Colonic mucosa (tissue), 4 donors: ENCODE data around the gene ATG4C. TPM values are rescaled to one million over a fixed set of nuclear protein-coding genes. Genes with fewer than 3 reads are reported as not detected.

Source experiments
- DNase-seq: peaks from one replicate; pipeline ENCODE4 v3.0.0-alpha.2; 2020
- H3K27ac ChIP-seq: fragments of 200-600 bp; one replicate; pipeline ENCODE4 v1.8.0; 2021
- H3K27me3 ChIP-seq: fragments of 200-600 bp; one replicate; pipeline ENCODE4 v1.8.0; 2021
- H3K36me3 ChIP-seq: fragments of 200-600 bp; one replicate; pipeline ENCODE4 v1.8.0; 2021
- H3K4me1 ChIP-seq: fragments of 200-600 bp; one replicate; pipeline ENCODE4 v1.8.0; 2021; ENCODE audit warnings: mild to moderate bottlenecking
- H3K4me3 ChIP-seq: fragments of 200-600 bp; one replicate; pipeline ENCODE4 v1.8.0; 2021
- H3K9ac ChIP-seq, 2 donors: one replicate each; pipeline ENCODE4 v1.7.0; 2013; ENCODE audit warnings: control low read depth in 2 of 2, low read depth in 2 of 2, low read length in 2 of 2
- H3K9me3 ChIP-seq: fragments of 200-600 bp; one replicate; pipeline ENCODE4 v1.8.0; 2021
- CTCF ChIP-seq: fragments of 200-600 bp; IDR thresholded peaks from one replicate; pipeline ENCODE4 v1.8.0; 2022; ENCODE audit warnings: antibody characterized with exemption, mild to moderate bottlenecking
- intact Hi-C: fragments of 100-400 bp; cut with DNase I; formaldehyde crosslinking; loops from one replicate; pipeline ENCODE4 v1.14.1; 2022
- total RNA-seq, 2 donors: library from RNA; stranded (reverse); fragmentation: NEBNext Ultra II Directional in 1 of 2; extraction: Animal tissue kit (Norgen Biotek cat#: 25700) in 1 of 2; gene quantifications; one replicate each; pipeline ENCODE4 v1.2.1, GENCODE V29; 2021
- donor health status: healthy.
- donor health status: DM: no; HTN: no; CAD: no.
- donor health status: DM: no; HTN: no; CAD: no.

The ATG4C gene
- total RNA-seq, 2 donors from 2014 or later = 9.5 to 12.4 TPM

DNA sequence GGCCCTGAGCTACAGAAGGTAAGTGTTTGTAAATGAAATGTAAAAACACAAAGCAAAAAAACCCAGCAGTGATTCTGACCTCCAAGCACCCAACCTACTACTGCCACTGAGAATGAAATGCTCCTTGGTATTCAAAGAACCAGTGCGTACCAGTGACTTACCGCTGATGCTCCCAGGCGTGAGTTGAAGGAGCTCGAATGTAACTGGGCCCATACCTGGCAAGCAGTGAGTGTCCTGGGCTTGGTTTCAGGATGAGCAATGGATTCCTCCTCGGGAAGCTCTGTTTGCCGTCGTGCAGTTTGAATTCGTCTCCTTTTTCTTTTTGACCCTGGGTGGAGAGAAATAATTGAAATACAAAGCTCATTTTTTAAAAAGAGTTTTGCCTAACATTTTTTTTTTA, 121.9 kb downstream of the ATG4C start:
- H3K27ac ChIP-seq = no peak overlapping the region

GRCh38 chr1:62906428-62906886, 122.5 kb downstream of the ATG4C start:
- no peaks in the 10 kb centered on the region for H3K36me3 ChIP-seq
- intact Hi-C loops = no loop called here
- no peaks in the 10 kb centered on the region for H3K9me3 ChIP-seq
- DNase-seq = no peak
- H3K27me3 ChIP-seq = no peaks in the 10 kb centered on the region
- no peaks in the 10 kb centered on the region for H3K4me1 ChIP-seq
- no peak for TF ChIP-seq CTCF
- no peak overlapping the region for H3K9ac ChIP-seq
- H3K27ac ChIP-seq = no peak overlapping the region
- no peak overlapping the region for H3K4me3 ChIP-seq

More for the DNA sequence above, 121.9 kb downstream of the ATG4C start:
- H3K4me1 ChIP-seq = no peaks in the 10 kb centered on the region
- H3K4me3 ChIP-seq = no peak overlapping the region
- H3K9me3 ChIP-seq = no peaks in the 10 kb centered on the region
- no peak for TF ChIP-seq CTCF
- H3K27me3 ChIP-seq = no peaks in the 10 kb centered on the region
- no peak for DNase-seq
- intact Hi-C loops = no loop called here
- H3K9ac ChIP-seq = no peak overlapping the region
- no peaks in the 10 kb centered on the region for H3K36me3 ChIP-seq

DNA sequence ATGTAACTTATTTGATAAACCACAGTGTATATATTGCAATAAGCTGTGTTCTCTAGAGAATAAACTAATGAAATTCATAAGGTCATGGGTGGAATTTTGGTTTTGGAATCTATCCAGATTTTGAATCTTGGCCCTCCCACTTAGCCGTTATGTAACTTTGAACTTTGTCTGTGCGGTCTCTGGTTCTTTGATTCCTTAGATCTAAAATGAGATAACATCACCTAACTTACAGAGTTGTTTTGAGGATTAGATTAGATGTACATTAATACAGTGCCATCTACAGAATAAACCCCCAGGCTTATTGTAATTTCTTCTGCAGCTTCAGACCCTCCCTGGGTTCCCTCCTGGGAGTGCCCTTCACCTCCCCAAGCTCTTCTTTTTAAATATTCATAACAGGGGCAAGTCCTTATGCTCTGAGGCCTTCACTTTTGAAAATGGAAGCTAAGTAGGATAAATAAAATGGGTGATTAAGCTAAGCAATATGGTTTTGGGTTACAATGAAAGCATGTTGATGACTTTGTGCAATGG, 124.3 kb downstream of the ATG4C start:
- Histone ChIP-seq H3K9ac (no peak overlapping the region), H3K4me1 (no peaks in the 10 kb centered on the region), H3K9me3 (no peaks in the 10 kb centered on the region), H3K36me3 (no peaks in the 10 kb centered on the region), H3K4me3 (no peak overlapping the region), H3K27me3 (no peaks in the 10 kb centered on the region), H3K27ac (no peak overlapping the region)
- TF ChIP-seq CTCF = no peak
- DNase-seq = no peak
- intact Hi-C loops = no loop called here

GRCh38 chr1:62912028-62912638, 128.2 kb downstream of the ATG4C start:
- H3K4me3 ChIP-seq = no peak overlapping the region
- no peak for DNase-seq
- H3K27me3 ChIP-seq = no peaks in the 10 kb centered on the region
- no peaks in the 10 kb centered on the region for H3K4me1 ChIP-seq
- H3K27ac ChIP-seq = no peak overlapping the region
- intact Hi-C loops = no loop called here
- H3K9ac ChIP-seq = no peak overlapping the region
- peak; percentile 63 for TF ChIP-seq CTCF
- no peaks in the 10 kb centered on the region for H3K9me3 ChIP-seq
- no peaks in the 10 kb centered on the region for H3K36me3 ChIP-seq

Other genes with a start within 250 kb of the ATG4C start
- under 1 TPM in 1 of 2 donors, not detected in 1; 0.12 TPM for gene ANGPTL3, start 186.6 kb upstream of the ATG4C start, total RNA-seq
- 10 to 100 TPM; 44.9 to 53.7 TPM for gene DOCK7, start 95.7 kb upstream of the ATG4C start, total RNA-seq